ENCODE results near the gene KAT2A. TPM values are rescaled to one million over a fixed set of nuclear protein-coding genes. Genes with fewer than 3 reads are reported as not detected.

The KAT2A gene
- total and polyA plus RNA-seq, 10 donors: 37.8 to 168 (median 49.5) TPM

DNA sequence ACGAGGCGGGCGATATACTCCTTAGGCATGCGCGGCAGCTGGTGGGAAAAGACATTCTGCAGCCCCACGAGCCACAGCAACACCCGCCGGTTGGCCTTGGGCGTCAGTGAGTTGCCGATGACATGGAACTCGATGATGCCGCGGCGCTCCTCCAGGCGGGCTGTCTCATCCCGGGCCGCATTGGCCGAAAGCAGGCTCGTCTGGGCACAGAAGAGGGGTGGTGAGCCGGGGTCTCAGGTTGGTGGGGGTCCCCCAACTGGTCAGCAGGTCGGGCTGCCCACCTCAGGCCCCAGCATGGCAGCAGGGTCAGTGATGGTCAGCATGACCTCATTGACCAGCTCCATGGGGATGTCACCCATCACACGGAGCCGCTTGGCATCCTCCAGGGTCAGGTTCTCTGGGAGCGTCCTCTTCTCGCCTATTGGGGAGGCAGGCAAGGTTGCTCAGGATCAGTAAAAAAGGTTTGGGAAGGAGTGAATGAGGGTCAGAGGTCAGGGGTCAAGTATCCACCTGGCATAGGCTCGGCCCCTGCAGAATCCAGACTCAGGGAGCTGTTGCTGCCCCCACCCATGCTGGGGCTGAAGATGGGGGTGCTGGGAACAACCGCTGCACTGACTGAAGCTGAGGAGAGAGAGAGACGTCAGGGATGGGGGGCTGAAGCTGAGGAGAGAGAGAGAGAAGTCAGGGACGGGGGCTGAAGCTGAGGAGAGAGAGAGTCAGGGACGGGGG lies 3.6 kb downstream of the KAT2A start:
- TF ChIP-seq POLR2A (IDR thresholded peaks at IDR 0.05) (no peak), POLR2AphosphoS5 (IDR thresholded peaks at IDR 0.05) (no peak)
- TF ChIP-seq, protein P1, sequence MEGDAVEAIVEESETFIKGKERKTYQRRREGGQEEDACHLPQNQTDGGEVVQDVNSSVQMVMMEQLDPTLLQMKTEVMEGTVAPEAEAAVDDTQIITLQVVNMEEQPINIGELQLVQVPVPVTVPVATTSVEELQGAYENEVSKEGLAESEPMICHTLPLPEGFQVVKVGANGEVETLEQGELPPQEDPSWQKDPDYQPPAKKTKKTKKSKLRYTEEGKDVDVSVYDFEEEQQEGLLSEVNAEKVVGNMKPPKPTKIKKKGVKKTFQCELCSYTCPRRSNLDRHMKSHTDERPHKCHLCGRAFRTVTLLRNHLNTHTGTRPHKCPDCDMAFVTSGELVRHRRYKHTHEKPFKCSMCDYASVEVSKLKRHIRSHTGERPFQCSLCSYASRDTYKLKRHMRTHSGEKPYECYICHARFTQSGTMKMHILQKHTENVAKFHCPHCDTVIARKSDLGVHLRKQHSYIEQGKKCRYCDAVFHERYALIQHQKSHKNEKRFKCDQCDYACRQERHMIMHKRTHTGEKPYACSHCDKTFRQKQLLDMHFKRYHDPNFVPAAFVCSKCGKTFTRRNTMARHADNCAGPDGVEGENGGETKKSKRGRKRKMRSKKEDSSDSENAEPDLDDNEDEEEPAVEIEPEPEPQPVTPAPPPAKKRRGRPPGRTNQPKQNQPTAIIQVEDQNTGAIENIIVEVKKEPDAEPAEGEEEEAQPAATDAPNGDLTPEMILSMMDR (IDR thresholded peaks at IDR 0.05 in 8 of 11, conservative IDR thresholded peaks at IDR 0.05 in 3 of 11): no peak
- peak; percentile 78 for DNase-seq

GRCh38 chr17:42116705-42117396 lies 4.3 kb downstream of the KAT2A start:
- H3K9me3 ChIP-seq: no peaks in the 10 kb centered on the region
- H3K4me1 ChIP-seq: peaks cover 19 to 80% (median 56%) of the 10 kb centered on the region in 6 donors
- peak; percentile 92 for DNase-seq
- H3K27me3 ChIP-seq (replicated peaks in 1 of 7): no peaks in the 10 kb centered on the region
- TF ChIP-seq POLR2A (IDR thresholded peaks at IDR 0.05): no peak
- TF ChIP-seq, protein P1 (IDR thresholded peaks at IDR 0.05 in 8 of 11, conservative IDR thresholded peaks at IDR 0.05 in 3 of 11): peak; percentile 76 to 96 (median 90)
- peak; percentile 36 to 65 (median 52) for TF ChIP-seq POLR2AphosphoS5 (IDR thresholded peaks at IDR 0.05)
- H3K27ac ChIP-seq: peak overlapping the region in 7 of 8 donors; percentile 11 to 94 (median 70)
- intact Hi-C loops (cut with DNase I; ENCODE audit: low total_unique reads): loop anchor here (5.0 to 10.0 kb wide), 3 partner anchors 68 to 155 kb away; partner anchors contain the start of genes HCRT, KCNH4 and NKIRAS2
- 22 to 43% (median 36%) methylated on average over 11 to 18 of the region's 18 CpGs for WGBS, 5 donors
- peaks cover 0 to 51% (median 14%) of the 10 kb centered on the region in 6 donors for H3K36me3 ChIP-seq
- no peak overlapping the region for H3K4me3 ChIP-seq

More for the DNA sequence above, 3.6 kb downstream of the KAT2A start:
- Histone ChIP-seq H3K27ac (peak overlapping the region in 3 of 8 donors; percentile 78 to 94 (median 83)), H3K4me1 (peaks cover 16 to 76% (median 54%) of the 10 kb centered on the region in 6 donors), H3K4me3 (no peak overlapping the region), H3K27me3 (replicated peaks in 1 of 7) (no peaks in the 10 kb centered on the region), H3K36me3 (peaks cover 0 to 56% (median 14%) of the 10 kb centered on the region in 6 donors), H3K9me3 (no peaks in the 10 kb centered on the region)
- intact Hi-C loops (cut with DNase I; ENCODE audit: low total_unique reads): loop anchor here (5.0 to 10.0 kb wide), 3 partner anchors 67 to 155 kb away; partner anchors contain the start of genes HCRT, KCNH4 and NKIRAS2
- WGBS, 5 donors: 85 to 93% (median 86%) methylated on average over 27 to 30 of the region's 30 CpGs

DNA sequence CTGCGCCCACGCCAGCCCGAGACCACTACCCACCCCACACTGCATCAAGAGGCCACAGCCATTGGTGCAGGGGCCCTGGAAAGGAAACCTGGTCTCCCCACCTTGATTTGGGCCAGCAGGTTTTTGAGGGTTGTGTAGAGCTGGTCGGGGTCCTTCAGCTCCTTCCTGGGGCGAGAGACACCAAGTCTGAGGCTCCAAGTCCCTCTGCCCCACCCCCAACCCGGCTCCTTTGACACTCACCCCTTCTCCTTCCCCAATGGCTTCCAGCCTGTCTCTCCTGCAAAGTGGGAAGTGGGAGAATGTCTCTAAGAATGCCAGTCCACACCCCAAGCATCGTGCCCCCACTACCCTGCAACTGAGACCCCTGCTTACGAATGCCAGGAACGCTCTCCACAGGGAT lies 7.0 kb downstream of the KAT2A start:
- intact Hi-C loops (cut with DNase I; ENCODE audit: low total_unique reads): loop anchor here (10.0 kb wide), 1 partner anchor 71 kb away; the partner anchor contains the start of genes HCRT and KCNH4
- Histone ChIP-seq H3K4me1 (peaks cover 17 to 69% (median 47%) of the 10 kb centered on the region in 6 donors), H3K27ac (peak overlapping the region in 1 of 8 donors; percentile 94), H3K9me3 (no peaks in the 10 kb centered on the region), H3K4me3 (no peak overlapping the region), H3K27me3 (replicated peaks in 1 of 7) (no peaks in the 10 kb centered on the region), H3K36me3 (peaks cover 0 to 67% (median 12%) of the 10 kb centered on the region in 6 donors)
- DNase-seq: peak; percentile 54
- TF ChIP-seq POLR2A (IDR thresholded peaks at IDR 0.05): no peak
- no peak for TF ChIP-seq POLR2AphosphoS5 (IDR thresholded peaks at IDR 0.05)
- TF ChIP-seq, protein P1 (IDR thresholded peaks at IDR 0.05 in 8 of 11, conservative IDR thresholded peaks at IDR 0.05 in 3 of 11): no peak
- WGBS, 5 donors: 89 to 99% (median 95%) methylated on average over 9 of the region's 9 CpGs

Data from spleen (tissue), 11 donors.